HG02981 (cell line): Measurements from ENCODE around the gene ACOXL.
"Not testable (repeated sequence)": the region's sequence is repeated elsewhere in the genome, so short reads cannot be mapped to it uniquely, and the experiment has no call there.

Experiments used
- ATAC-seq: cut with Tn5 transposase; IDR thresholded peaks from one replicate; pipeline ENCODE4 v1.9.1; 2021; ENCODE audit warnings: mild to moderate bottlenecking, moderate library complexity; ENCODE audit not compliant: unreplicated experiment

Gene ACOXL

GRCh38 chr2:110958346-110959119 lies 226.2 kb downstream of the ACOXL start:
- ATAC-seq, result no peak

- no peak for ATAC-seq
These were observed 226.8 kb downstream of the ACOXL start for GRCh38 chr2:110959198-110959597.

DNA sequence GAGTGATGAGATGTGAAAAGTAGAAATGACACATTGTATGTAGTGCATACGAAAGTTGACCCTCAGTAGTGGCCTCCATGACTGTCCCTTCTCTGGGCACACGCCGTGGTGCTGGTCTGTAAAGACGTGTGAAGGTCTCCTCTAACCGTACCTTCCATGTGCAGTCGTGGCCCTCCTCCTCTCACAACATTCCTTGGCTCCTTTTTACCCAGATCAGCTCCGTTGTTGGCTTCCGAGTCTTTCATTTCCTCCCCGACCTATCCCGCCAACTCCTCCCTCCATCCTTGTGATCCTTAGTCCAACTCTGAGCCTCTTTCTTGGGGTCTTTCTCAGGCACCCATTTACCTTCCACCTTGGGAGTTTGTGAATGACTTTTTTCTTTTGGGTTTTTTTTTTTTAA lies 227.9 kb downstream of the ACOXL start:
- ATAC-seq, result no peak

- ATAC-seq, result no peak
These were observed 228.6 kb downstream of the ACOXL start for GRCh38 chr2:110960954-110961353.

GRCh38 chr2:110961643-110962042 lies 229.3 kb downstream of the ACOXL start:
- ATAC-seq, result not testable (repeated sequence)

GRCh38 chr2:110969696-110970095 lies 237.3 kb downstream of the ACOXL start:
- no peak for ATAC-seq

GRCh38 chr2:110970201-110970600 lies 237.8 kb downstream of the ACOXL start:
- ATAC-seq, result no peak

DNA sequence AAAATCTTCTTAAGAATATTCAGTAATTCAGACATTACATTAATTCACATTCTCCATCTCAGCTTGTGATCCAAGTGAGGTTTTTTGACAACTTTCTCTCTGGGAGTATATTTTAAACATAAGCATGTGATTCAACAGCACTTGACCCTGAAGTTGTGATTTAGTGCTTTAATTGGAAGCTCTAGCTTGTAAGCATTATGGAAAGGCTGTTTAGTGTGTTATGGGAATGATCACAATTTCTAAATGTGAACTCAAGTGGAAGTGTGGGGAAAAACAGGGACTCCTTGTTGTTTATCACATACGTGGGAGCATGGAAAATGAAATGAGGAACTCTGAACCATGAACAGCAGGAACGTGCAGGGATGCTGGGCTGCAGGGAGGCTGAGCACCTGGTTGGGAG lies 239.4 kb downstream of the ACOXL start:
- no peak for ATAC-seq

- ATAC-seq, result no peak
These were observed 240.9 kb downstream of the ACOXL start for GRCh38 chr2:110973262-110973661.

- no peak for ATAC-seq
These were observed 245.0 kb downstream of the ACOXL start for GRCh38 chr2:110977403-110977802.

GRCh38 chr2:110978148-110978547 lies 245.8 kb downstream of the ACOXL start:
- no peak for ATAC-seq

GRCh38 chr2:110978756-110979470 lies 246.5 kb downstream of the ACOXL start:
- no peak for ATAC-seq

DNA sequence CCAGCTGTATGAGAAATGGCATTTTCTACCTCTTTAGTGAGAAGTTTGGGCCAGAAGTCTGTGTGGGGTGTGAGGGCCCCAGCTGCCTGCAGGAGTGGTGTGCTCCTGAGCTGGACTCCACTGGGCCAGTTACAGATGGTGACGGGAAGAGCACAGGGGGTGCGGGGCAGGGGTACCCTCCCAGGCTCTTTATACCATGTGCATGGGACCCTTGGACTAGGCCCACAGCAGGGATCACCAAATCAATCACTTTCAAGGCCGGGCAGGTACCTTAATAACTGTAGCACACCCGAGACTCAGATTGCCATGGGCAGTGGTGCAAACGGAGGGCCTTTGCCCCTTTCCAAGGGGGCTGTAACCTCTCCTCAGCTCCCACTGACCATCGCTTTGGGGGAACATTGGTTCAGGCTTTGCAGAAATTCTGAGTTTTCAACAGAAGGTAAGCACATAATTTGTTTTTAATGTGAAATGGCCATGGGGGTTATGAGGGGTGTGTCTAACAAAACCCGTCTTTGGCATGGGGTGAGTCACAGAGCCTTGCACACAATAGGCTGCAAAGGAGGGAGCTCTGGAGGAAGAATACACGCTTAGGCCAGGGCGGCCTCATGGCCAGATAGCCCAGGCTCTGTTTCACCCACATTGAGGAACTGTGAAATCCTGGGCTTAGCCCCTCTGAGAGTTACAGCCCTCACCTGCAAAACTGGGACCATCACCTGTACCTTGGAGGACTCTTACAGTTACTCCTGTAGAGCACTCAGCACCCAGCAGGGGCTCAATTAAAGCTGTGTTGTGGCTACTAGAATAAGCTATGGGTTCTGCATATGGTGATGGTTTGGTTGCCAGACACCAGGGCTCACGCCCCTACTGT lies 247.3 kb downstream of the ACOXL start:
- no peak for ATAC-seq

- no peak for ATAC-seq
These were observed 248.1 kb downstream of the ACOXL start for GRCh38 chr2:110980339-110981062.

DNA sequence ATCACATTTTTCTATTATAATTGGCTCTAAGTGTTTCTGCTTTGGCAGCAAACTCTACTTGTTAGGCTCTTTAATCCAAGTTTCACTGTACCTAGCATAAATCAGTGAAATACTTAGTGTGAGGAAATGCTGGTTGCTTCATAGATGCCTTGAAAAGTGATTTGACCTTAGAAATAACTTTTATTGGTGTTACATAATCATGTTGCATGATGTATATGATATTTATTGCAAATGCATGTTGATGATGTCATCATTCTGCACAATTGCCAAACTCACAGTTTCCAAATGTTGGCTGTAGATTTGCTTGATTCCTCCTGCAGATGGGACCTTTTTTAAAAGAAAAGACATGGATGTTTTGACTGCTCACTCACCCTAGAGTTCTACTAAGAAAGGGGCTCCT lies 250.8 kb downstream of the ACOXL start:
- ATAC-seq, result no peak

GRCh38 chr2:110984694-110985490 lies 252.5 kb downstream of the ACOXL start:
- ATAC-seq, result no peak

- ATAC-seq, result no peak
These were observed 258.1 kb downstream of the ACOXL start for GRCh38 chr2:110990440-110990839.

DNA sequence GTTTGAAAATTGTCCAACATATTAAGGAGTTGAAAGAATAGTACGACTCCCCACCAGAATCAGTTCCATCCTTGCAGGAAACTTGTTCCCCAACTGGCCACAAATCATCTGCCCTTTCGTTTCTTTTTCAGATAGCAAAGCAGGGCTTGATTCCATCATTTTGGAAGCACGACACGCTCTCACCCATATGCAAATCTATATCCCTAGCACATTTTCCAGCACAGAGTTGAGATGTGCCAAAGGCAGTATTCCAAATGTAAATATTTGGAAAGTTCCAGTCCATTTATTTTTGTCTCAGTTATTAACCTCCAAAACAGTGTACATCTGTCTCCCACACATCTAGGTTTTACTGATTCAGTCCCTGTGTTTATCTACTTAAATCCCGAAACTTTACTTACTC lies 259.5 kb downstream of the ACOXL start:
- no peak for ATAC-seq

DNA sequence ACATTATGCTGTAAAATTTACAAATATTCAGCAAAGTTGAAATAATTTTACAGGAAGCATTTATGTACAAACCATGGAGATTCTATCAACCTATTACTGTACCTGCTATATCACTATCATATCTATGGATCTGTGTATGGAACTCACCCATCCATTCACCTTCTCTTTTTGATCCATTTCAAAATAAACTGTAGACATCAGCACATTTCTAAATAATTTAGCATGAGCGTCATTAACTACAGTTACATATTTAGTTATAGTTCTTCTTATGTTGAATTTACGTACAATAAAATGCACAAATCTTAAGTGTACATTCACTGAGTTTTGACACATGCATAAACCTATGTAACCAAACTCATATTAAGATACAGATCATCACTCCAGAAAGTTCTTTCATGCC lies 260.5 kb downstream of the ACOXL start:
- no peak for ATAC-seq
